ENCODE data around the gene EXOC6.

- TF ChIP-seq, protein P1, sequence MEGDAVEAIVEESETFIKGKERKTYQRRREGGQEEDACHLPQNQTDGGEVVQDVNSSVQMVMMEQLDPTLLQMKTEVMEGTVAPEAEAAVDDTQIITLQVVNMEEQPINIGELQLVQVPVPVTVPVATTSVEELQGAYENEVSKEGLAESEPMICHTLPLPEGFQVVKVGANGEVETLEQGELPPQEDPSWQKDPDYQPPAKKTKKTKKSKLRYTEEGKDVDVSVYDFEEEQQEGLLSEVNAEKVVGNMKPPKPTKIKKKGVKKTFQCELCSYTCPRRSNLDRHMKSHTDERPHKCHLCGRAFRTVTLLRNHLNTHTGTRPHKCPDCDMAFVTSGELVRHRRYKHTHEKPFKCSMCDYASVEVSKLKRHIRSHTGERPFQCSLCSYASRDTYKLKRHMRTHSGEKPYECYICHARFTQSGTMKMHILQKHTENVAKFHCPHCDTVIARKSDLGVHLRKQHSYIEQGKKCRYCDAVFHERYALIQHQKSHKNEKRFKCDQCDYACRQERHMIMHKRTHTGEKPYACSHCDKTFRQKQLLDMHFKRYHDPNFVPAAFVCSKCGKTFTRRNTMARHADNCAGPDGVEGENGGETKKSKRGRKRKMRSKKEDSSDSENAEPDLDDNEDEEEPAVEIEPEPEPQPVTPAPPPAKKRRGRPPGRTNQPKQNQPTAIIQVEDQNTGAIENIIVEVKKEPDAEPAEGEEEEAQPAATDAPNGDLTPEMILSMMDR (conservative IDR thresholded peaks at IDR 0.05; ENCODE audit: low read length): no peak
- TF ChIP-seq EZH2phosphoT487 (IDR thresholded peaks at IDR 0.05; ENCODE audit: borderline replicate concordance, low read depth, low read length): no peak
Measured at GRCh38 chr10:93090619-93091018, 242.3 kb downstream of the EXOC6 start.
